NOMO-1 treated with dmso at 0.1 percent for 144 hours (cell line): Measurements from ENCODE around the gene RAC3.

Experiments used
- DNase-seq: peaks from one replicate; lab custom pipeline; 2025; ENCODE audit not compliant: unreplicated experiment; lab: John Stamatoyannopoulos, UW

RAC3 gene

DNA sequence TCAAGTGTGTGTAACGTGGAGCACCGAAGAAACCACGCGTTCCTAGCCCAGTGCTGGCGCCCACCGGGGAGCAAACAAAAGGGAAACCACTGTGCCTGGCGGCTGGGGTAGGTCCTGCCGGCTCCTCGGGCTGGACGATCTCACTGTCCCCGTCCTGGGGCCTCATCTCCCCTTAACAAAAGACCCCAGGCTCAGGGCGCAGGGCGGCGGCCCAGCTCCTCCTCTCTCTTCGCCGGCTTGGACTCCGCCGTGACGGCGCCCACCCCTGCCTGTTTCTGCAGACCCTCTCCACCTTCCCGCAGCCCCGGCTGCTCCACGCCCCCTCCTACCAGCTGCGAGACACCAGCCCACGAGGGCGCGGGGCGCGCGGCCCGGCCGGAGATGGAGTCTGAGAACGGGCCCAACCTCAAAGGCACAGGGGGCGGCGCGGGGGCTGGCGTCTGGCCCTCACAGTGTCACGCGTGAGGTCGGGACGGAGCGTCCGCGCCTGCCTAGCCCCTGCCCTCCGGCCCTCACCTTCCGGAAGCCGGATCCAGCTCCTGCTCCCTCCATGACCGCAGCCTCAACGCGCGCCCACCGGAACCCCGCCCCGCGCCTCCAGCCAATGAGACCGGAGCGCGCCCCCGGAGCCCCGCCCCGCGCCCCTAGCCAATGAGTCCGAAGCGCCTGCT lies 9.0 kb upstream of the RAC3 start, which contains the start of gene CENPX:
CENPX (minus strand) TSS at position 569 of the 671 bp plus-strand sequence; CDS start at position 552, 17 bp downstream.
- DNase-seq: no peak

DNA sequence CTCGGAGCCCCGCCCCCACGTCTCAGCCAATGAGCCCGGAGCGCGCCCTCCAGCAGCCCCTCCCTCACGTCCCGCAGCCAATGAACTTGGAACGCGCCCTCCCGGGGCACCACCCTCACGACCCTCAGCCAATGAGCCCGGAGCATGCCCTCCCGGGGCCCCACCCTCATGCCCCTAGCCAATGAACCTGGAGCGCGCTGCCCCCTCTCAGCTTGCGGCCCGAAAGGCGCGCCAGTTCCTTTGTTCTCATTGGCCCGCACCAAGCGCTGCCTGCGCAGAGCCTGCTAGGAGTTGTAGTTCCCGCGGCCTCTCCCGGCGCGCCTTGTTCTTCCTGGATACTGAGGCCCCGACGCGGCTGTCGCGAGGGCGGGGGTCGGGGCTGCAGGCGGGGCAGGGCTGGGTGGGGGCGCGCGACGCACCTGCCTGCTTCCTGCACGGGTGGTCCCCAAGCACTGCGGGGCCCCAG lies 8.5 kb upstream of the RAC3 start, which contains the start of gene LRRC45:
LRRC45 (plus strand) TSS at position 325 of the 466 bp plus-strand sequence. CDS start 339 bp downstream, outside the sequence.
- DNase-seq: peak; percentile 99

DNA sequence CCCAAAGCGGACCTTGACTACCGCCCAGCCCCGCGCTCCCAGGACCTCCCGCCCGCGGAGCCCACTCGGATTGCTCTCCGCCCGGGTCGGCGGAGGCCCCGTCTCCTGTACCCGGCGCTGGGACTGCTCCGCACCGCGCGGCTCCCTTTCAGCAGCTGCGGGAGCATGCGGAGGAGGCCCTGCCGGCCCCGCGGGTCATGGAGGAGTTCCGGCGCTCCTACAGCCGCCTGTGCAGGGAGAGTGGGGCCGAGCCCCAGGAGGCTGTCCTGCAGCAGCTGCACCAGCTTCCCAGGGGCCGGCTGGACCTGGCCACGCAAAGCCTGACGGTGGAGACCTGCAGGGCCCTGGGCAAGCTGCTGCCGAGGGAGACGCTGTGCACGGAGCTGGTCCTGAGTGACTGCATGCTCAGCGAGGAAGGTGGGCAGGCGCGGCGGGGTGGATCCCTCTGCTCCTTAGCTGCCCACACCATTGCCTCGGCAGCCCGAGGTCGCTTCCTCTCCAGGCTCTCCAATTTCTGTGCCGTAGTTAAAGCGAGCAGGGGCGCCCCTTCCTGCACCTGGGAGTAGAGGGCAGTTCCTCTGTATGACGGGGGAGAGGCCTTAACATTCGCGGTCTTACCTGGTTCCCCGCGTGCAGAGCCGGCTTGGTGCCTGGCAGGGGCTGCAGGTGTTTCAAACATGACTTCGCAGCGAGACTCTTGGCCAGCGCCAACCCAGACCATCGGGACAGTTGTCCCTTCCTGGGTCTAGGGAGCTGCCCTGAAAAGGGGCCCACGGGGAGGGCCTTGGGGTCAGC lies 7.8 kb upstream of the RAC3 start:
- peak; percentile 49 for DNase-seq

GRCh38 chr17:82024859-82025258 lies 6.6 kb upstream of the RAC3 start:
- no peak for DNase-seq

- DNase-seq: no peak
These were observed 5.9 kb upstream of the RAC3 start for GRCh38 chr17:82025401-82026107.

GRCh38 chr17:82028246-82028645 lies 3.2 kb upstream of the RAC3 start:
- no peak for DNase-seq

DNA sequence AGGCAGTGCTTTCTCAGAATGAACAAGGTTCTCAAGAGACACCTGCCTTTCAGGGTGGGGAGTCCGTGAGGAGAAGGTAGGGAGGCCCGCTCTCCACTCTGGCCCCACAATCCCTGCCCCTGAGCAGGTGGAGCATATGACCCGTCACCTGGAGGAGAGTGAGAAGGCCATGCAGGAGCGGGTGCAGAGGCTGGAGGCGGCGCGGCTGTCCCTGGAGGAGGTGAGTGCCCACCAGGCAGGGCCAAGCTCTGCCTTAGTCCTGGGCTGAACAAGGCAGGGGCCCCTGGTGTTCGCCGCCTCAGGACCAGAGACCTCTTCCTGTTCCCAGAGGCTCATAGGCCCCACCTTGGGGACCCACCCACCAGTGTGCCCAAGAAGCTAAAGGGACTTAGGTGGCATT lies 2.5 kb upstream of the RAC3 start:
- DNase-seq: no peak

- no peak for DNase-seq
These were observed 2.1 kb upstream of the RAC3 start for GRCh38 chr17:82029391-82029790.

GRCh38 chr17:82029990-82030469 lies 1.4 kb upstream of the RAC3 start:
- DNase-seq: no peak

DNA sequence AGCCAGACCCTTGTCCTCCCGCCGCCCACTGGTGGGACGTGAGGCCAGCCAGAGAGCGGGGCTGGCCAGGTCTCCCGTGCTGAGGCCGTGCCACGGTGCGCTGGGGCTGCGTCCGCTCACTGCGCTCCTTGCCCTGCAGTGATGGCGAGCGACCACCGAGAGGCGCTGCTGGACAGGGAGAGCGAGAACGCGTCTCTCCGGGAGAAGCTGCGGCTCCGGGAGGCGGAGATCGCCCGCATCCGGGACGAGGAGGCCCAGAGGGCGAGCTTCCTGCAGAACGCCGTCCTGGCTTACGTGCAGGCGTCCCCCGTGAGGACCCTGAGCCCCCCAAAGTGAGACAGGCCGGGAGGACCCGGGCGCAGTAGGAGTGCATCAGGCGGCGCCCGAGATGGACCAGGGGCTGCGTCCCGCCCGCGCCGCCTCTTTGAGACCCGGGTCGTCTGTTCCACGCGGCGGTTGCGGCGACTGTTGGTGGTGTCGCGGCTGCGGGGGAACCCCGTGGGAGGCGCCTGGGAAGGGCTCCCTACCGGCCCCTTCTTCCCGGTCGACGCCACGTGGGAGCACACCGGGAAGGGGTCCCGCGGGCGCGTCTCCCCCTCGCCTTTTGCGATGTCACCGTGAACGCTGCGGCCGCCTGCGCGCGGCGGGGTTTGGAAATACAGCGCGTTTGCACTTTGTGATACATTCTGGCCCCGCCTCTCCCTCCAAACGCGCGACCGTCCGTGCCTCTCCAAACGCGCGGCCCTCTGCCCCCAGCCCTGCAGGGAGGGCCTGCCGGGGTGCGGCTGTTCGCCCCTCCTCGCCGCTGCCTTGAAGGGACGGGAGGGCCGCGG lies 792 bp upstream of the RAC3 start:
- peak; percentile 68 for DNase-seq

DNA sequence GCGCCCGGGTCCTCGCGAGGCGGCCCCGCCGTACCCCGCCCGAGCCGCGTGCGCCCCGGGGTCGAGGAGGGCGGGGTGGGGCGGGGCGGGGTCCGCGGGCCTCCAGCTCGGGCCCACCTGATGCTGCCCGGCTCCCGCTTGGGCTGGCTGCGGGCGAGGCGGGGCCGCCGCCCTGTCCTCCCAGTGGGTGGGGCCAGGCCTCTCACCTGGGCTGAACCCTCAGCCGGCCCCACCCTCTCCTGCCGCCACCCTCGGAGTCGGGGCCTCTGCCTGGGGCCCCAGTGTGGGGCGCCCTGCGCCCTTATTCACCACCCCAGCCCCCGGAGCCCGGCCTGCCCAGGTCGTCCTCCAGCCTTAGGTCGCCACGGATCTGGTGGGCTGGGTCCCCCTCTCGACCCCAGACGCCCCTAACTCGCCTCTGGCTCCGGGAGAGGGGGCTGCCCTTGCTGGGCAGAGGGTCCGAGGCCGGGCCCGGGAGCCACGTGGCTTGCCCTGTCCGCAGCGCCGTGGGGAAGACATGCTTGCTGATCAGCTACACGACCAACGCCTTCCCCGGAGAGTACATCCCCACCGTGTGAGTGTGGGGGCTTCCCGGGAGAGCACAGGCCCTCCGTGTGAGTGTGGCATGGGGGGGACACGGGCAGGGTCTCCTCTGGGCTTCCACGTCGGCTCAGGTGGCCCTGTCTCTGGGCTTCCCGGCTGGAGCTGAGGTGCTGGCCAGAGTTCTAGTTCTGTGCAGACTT lies 578 bp downstream of the RAC3 start:
- no peak for DNase-seq

GRCh38 chr17:82033359-82034085 lies 2.0 kb downstream of the RAC3 start:
- DNase-seq: no peak

GRCh38 chr17:82034371-82035011 lies 3.0 kb downstream of the RAC3 start:
- no peak for DNase-seq

DNA sequence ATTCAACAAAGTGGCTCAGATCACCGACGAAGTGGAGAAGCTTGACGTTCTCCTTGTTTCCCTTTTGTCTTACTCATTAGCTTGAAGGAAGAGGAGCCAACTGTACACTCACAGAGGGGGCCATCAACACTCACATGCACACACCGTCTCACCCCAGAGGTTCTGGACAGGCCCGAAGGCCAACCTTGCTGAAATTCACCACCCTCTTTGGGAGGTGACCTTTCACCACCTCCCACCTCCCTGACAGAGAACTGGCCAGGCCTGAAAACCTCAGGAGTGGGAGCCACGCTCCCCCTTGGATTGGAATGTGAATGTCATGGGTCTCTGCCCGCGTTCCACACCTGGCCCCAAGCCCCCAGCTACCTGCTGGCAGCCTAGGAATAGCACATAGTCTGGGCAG lies 4.0 kb downstream of the RAC3 start:
- no peak for DNase-seq

DNA sequence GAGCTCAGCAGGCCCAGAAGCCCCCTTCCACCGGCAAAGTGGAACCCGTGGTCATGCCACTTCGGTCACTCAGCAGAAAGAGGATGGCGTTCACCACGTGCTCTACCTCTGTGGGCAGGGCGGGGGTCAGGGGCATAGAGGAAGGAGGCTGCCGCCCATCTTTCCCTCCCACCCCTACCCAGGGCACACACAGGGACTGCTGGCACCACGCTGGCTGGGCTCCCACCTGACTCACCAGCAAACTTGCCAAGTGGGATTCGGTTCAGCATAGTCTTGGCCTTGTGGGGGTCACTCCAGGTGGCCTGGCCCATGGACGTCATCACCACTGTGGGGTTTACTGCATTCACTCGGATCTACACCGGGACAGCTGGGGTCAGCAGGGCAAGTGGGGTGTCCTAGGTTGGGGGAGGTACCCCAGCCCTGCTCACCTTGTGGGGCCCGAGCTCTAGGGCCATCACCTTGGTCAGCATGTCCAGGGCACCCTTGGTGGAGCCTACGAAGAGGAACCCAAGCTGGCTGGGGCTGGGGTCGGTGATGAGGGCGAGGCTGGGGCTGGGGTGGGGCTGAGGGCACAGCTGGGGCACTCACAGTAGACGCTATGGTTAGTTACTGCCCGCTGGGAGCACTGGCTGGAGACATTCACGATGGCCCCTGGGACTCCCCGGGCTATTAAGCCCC lies 4.6 kb downstream of the RAC3 start:
- DNase-seq: no peak

DNA sequence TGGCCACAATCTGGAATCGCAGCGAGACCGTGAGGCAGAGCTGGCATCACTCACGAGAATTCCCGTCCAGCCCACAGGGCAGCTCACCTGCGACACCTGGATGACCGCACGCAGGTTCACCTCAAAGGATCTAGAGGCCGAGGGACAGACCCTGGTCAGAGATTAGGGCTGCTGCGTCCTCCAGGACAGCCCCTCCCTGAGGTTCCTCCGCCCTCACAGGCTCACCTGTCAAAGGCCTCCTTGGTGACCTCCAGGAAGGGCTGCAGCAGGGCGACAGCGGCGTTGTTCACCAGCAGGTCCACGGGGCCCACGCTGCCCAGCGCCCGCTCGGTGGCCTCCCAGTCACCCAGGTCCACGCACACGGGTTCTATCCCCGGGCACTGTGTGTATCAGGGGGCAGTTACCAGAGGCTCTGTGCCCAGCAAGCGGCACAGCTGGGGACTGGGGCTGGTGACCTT lies 5.2 kb downstream of the RAC3 start:
- no peak for DNase-seq

DNA sequence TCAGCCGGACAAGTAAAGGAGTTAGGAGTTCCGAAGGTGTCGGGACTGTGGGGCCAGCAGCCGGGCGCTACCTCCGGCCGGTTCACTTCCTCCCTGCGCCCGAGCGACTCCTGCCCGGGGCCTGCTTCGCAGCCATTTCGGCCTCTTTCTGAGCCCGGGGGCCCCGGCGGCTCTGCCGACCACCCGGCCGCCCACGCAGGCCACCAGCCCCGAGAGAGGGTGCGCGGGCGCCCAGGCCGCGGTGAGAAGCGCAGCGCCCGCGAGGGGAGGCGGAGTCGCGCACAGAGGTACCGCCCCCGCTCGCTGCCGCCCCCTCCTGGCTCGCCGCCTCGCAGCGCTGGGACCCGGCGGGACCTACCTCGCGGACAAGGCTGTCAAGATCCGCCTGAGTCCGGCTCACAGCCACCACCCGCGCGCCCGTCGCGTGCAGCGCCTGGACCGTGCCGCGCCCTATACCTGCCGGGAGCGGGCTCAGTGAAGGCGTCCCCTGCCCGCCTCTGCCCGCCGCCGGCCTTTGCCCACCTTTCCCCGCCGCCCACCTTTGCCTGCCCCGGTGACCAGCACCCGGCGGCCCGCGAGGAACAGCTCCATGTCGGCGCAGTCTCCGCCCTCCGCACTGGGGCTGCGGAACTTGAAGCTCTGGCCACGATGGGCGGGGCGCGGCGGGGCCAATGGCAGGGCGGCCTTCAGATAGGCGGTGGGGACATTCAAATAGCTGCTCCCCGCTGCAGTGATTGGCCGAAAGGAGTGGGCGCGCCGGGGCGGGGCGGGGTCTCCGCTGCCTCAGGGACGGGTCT lies 5.8 kb downstream of the RAC3 start, which contains the start of gene DCXR:
DCXR (minus strand) TSS at position 606 of the 797 bp plus-strand sequence; CDS start at position 591, 15 bp downstream.
- peak; percentile 93 for DNase-seq
